Psoas muscle (tissue), 8 donors: Measurements from ENCODE around the gene CTU1. TPM values are rescaled to one million over a fixed set of nuclear protein-coding genes. Genes with fewer than 3 reads are reported as not detected.

Experiments used
- ATAC-seq, 4 donors: fragments of 200-7000 bp; cut with Tn5 transposase; one replicate each; pipeline ENCODE4 v1.9.1; 2020; ENCODE audit warnings: moderate library complexity in 3 of 4, mild to moderate bottlenecking in 2 of 4
- DNase-seq, 2 donors: peaks; one replicate each; pipeline ENCODE4 v3.0.0-alpha.2; 2020
- H3K27ac ChIP-seq: fragments of 200-600 bp; one replicate; pipeline ENCODE4 v1.8.0; 2022
- H3K27me3 ChIP-seq, 3 donors: fragments of 200-600 bp in 1 of 3; one replicate each; pipeline versions ENCODE4 v1.6.1 to v1.8.0; 2013 to 2022; ENCODE audit warnings: low read length in 2 of 3, mild to moderate bottlenecking in 2 of 3, moderate library complexity in 1 of 3; ENCODE audit not compliant: insufficient read depth in 3 of 3
- H3K36me3 ChIP-seq, 2 donors: fragments of 200-600 bp in 1 of 2; one replicate each; pipeline versions ENCODE4 v1.6.1 to v1.8.0; 2013 to 2022; ENCODE audit warnings: low read depth in 1 of 2, mild to moderate bottlenecking in 1 of 2, moderate library complexity in 1 of 2; ENCODE audit not compliant: insufficient read depth in 1 of 2
- H3K4me1 ChIP-seq: fragments of 200-600 bp; one replicate; pipeline ENCODE4 v1.8.0; 2022
- H3K4me3 ChIP-seq: fragments of 200-600 bp; one replicate; pipeline ENCODE4 v1.8.0; 2022; ENCODE audit warnings: mild to moderate bottlenecking
- H3K9me3 ChIP-seq: fragments of 200-600 bp; one replicate; pipeline ENCODE4 v1.8.0; 2022
- WGBS, 3 donors: extraction: QIAGEN DNeasy Blood & Tissue Kit; methylation state at CpG; one replicate each; pipeline versions ENCODE4 v1.1.6 to v1.1.7; 2013; 5-methylcytosine and 5-hydroxymethylcytosine counted together
- intact Hi-C, 2 donors: fragments of 100-400 bp; cut with DNase I; formaldehyde crosslinking; loops; one replicate each; pipeline versions ENCODE4 v1.11.0 to v1.14.2; 2022
- polyA plus RNA-seq, 3 donors: library from polyadenylated mRNA; stranded (reverse); fragments of 200-250 nt; gene quantifications; one replicate each; pipeline ENCODE4 v1.2.3, GENCODE V29; 2013
- total RNA-seq, 4 donors: library from RNA; stranded (reverse); fragmentation: NEBNext Ultra II Directional in 2 of 4; extraction: Animal tissue kit (Norgen Biotek cat#: 25700) in 2 of 4; gene quantifications; one replicate each; pipeline versions ENCODE4 v1.2.1 to v1.2.4, GENCODE V29; 2021 to 2023
- TF ChIP-seq, protein P1 (sequence below): fragments of 200-600 bp; IDR thresholded peaks from one replicate; pipeline ENCODE4 v1.8.0; 2022; ENCODE audit warnings: antibody characterized with exemption
- donor health status: healthy with polysubstance abuse.
- donor health status: DM: no; HTN: no; CAD: no; lungs with moderate emphysema.
- donor health status: Bipolar disorder and iron deficiency.
- donor health status: healthy.
- donor health status: DM: yes; HTN: yes; CAD: no.
- donor health status: DM: no; HTN: no; CAD: no.
- donor health status: DM: no; HTN: no; CAD: no.
- donor health status: DM: yes; HTN: yes; CAD: no.

The CTU1 gene
- total and polyA plus RNA-seq, 7 donors: 1.4 to 9.1 (median 5.6) TPM

DNA sequence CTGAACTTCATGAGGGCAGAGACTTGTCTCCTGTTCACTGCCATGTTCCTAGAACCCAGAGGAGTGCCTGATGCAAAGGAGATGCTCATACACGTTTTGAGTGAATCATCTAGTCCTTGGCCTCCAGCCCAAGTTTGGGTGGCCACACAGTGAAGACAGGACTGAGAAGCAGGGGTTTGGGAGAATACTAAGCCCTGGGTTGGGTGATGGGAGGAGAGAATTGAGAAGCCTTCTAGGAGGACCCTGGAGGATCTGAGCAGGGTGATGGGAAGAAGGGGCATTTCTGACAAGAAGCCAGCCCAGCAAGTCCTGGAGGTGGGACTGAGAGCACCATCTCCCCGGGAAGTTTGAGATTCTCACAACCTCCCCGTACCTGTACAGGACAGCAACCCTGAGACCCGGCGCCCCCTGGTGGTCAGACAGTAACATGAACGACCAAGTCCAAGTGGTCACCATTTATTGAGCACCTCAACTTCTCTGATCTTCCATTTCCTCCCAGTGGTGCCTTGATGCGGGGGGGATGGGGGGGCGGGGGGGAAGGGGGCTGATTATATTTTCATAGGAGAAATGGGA is 11.0 kb downstream of the CTU1 start:
- Histone ChIP-seq H3K27me3 (no peaks in the 10 kb centered on the region), H3K27ac (no peak overlapping the region), H3K4me1 (peaks cover 4% of the 10 kb centered on the region), H3K4me3 (no peak overlapping the region), H3K9me3 (no peaks in the 10 kb centered on the region), H3K36me3 (peaks cover 0 to 18% of the 10 kb centered on the region in 2 donors)
- intact Hi-C loops: loop anchor here in 1 of 2 donors (5.0 kb wide), 1 partner anchor 75 kb away; no protein-coding TSS in a partner anchor
- DNase-seq (peak; percentile 47 to 74), ATAC-seq (peak; percentile 41 to 63 (median 54))
- WGBS, 3 donors: 8 to 17% (median 15%) methylated on average over 5 to 8 of the region's 8 CpGs
- TF ChIP-seq, protein P1, sequence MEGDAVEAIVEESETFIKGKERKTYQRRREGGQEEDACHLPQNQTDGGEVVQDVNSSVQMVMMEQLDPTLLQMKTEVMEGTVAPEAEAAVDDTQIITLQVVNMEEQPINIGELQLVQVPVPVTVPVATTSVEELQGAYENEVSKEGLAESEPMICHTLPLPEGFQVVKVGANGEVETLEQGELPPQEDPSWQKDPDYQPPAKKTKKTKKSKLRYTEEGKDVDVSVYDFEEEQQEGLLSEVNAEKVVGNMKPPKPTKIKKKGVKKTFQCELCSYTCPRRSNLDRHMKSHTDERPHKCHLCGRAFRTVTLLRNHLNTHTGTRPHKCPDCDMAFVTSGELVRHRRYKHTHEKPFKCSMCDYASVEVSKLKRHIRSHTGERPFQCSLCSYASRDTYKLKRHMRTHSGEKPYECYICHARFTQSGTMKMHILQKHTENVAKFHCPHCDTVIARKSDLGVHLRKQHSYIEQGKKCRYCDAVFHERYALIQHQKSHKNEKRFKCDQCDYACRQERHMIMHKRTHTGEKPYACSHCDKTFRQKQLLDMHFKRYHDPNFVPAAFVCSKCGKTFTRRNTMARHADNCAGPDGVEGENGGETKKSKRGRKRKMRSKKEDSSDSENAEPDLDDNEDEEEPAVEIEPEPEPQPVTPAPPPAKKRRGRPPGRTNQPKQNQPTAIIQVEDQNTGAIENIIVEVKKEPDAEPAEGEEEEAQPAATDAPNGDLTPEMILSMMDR: peak; percentile 50

- Histone ChIP-seq H3K9me3 (no peaks in the 10 kb centered on the region), H3K27me3 (no peaks in the 10 kb centered on the region), H3K27ac (no peak overlapping the region), H3K4me1 (peaks cover 4% of the 10 kb centered on the region), H3K36me3 (peaks cover 0 to 12% of the 10 kb centered on the region in 2 donors), H3K4me3 (no peak overlapping the region)
- ATAC-seq (no peak), DNase-seq (no peak)
- TF ChIP-seq, protein P1: no peak
- intact Hi-C loops: loop anchor here in 1 of 2 donors (5.0 kb wide), 1 partner anchor 74 kb away; no protein-coding TSS in a partner anchor
- WGBS, 3 donors: 70 to 80% (median 75%) methylated on average over 6 of the region's 6 CpGs
These were observed 11.6 kb downstream of the CTU1 start for GRCh38 chr19:51096473-51097165.

DNA sequence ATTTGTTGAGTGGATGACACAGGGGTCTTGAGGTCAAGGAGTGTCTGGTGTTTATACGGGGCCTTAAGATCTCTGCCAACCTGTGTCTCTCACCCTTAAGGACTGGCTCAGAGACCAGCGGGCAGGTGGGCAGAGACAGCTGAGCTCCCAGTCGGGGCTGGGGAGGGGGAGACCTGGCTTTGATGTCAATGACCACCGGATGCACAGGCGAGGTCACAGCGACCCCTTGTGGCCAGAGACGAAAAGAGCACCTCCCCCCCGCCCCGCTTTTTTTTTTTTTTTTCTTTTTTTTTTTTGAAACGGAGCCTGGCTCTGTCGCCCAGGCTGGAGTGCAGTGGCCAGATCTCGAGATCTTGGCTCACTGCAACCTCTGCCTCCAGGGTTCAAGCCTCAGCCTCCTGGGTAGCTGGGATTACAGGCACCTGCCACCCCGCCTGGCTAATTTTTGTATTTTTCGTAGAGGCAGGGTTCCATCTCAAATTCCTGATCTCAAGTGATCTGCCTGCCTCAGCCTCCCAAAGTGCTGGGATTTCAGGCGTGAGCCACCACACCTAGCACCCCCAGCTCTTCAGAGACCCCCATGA is 13.4 kb downstream of the CTU1 start:
- H3K4me1 ChIP-seq: no peaks in the 10 kb centered on the region
- 20 to 24% (median 21%) methylated on average over 12 to 15 of the region's 15 CpGs for WGBS, 3 donors
- intact Hi-C loops: loop anchor here in 1 of 2 donors (5.0 kb wide), 1 partner anchor 72 kb away; no protein-coding TSS in a partner anchor
- DNase-seq (no peak), ATAC-seq (no peak)
- no peak overlapping the region for H3K27ac ChIP-seq
- no peaks in the 10 kb centered on the region for H3K9me3 ChIP-seq
- peaks cover 0 to 7% of the 10 kb centered on the region in 2 donors for H3K36me3 ChIP-seq
- TF ChIP-seq, protein P1: peak; percentile 38
- H3K4me3 ChIP-seq: no peak overlapping the region
- no peaks in the 10 kb centered on the region for H3K27me3 ChIP-seq

GRCh38 chr19:51093510-51094345 is 14.5 kb downstream of the CTU1 start:
- WGBS, 3 donors: 61 to 73% (median 66%) methylated on average over 22 of the region's 22 CpGs
- no peak for ATAC-seq

More at GRCh38 chr19:51093510-51094345, 14.5 kb downstream of the CTU1 start:
- Histone ChIP-seq H3K4me3 (no peak overlapping the region), H3K27ac (no peak overlapping the region), H3K27me3 (no peaks in the 10 kb centered on the region), H3K4me1 (no peaks in the 10 kb centered on the region), H3K36me3 (no peaks in the 10 kb centered on the region), H3K9me3 (no peaks in the 10 kb centered on the region)
- no peak for DNase-seq
- TF ChIP-seq, protein P1: no peak
- intact Hi-C loops: no loop called here
